NOMO-1 treated with dmso at 0.1 percent for 144 hours (cell line): Measurements from ENCODE around the gene FNDC3B.

Source experiments
- DNase-seq: peaks from one replicate; lab custom pipeline; 2025; ENCODE audit not compliant: unreplicated experiment; lab: John Stamatoyannopoulos, UW

Gene FNDC3B

DNA sequence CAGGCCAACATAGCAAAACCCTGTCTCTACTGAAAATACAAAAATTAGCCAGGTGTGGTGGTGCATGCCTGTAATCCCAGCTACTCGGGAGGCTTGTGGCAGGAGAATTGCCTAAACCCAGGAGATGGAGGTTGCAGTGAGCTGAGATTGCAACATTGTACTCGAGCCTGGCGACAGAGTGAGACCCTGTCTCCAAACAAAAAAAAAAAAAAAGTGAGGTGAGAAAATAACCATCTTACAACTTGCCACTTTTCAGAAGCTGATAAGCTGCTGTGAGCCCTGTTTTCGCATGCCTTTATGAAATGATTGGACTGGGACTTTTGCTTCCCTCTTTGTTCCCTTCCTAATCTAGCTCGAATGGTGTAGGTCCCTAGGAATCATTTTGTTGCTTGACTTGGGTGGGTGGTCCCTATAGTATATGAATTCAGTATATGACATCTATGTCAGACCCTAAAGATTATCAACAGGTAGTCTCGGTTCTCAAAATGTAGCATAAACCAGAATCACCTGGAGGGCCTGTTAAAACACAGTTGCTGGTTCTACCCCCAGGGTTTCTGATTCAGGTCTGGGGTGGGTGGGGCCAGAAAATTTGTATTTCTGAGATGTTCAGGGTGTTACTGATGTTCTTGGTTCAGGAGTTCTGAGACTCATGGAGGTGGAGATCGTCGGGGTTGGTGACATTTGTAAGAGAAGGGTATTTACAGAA is 107.9 kb downstream of the FNDC3B start:
- DNase-seq, result no peak

DNA sequence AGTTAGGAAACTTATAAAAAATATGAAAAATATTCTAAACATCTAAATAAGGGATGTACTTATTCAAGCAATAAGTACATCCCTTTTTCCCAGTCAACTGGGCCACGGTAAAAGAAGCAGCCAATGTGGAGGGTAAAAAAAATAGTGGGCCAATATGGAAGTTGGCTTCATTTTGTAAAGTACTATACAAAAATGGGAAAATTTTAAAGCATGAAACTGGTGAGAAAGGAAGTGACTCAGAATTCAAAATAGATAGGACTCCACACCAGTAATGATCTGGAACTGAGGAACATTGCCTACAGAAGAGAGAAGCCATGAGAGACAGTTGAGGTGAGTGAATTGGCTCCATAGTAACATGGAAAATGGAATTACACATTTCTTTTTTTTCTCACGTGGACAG is 108.9 kb downstream of the FNDC3B start:
- no peak for DNase-seq

DNA sequence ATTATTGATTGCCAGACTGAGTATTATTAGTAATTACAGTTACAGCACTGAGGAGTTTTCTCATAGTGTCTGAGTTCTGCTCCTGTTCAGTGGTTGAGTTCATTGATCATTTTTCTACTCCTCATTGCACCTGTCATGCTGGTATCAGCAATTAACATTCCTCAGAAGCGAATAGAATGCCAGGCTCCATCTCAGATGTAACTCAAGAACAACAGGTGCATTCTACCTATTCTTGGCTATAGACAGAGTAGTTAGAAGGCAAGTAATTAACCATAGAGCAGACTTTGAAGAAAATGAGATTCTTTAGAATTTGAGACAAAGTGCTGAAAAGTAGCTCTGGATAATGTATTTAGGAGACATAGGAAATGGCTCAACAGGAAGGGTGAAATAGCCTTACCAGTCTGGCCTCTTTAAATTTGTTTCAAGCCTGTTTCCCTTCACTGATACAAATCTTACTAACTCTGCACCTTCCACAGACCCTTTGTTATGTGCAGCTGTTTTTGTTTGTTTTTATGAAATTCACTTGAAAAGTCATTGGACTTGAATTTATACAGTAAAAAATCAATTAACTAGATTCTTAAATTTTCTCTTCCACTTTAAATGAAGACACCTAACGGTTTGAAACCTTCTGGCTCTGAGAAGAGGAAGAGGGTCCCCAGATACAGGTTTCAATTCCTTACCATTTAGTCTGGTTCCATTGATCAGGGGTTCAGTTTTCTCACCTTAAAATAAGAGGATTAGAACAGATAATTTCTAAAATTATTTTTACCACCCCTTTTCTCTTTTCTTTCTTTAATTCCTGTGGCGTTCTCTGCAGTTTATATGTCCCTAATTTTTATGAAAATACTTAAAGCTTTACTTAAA is 109.6 kb downstream of the FNDC3B start:
- DNase-seq, result no peak

DNA sequence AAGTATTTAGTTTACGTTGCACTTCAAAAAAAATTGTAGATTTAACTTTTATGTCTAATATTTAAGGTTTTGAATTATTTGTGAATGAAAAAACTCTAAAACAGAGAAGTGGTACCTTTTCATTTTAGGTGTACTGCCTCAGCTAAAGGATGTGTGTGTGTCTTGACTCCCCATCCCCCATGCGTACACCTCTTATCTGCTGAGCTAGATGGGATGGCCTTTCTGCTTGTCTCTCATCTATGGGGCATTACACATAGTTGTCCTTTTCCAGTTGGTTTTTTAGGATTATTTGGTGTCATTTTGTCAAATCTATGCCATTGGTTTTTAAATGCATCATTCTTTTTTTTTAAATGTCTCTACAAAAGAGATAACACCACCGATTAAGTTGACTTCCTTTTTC is 110.9 kb downstream of the FNDC3B start:
- DNase-seq, result no peak

DNA sequence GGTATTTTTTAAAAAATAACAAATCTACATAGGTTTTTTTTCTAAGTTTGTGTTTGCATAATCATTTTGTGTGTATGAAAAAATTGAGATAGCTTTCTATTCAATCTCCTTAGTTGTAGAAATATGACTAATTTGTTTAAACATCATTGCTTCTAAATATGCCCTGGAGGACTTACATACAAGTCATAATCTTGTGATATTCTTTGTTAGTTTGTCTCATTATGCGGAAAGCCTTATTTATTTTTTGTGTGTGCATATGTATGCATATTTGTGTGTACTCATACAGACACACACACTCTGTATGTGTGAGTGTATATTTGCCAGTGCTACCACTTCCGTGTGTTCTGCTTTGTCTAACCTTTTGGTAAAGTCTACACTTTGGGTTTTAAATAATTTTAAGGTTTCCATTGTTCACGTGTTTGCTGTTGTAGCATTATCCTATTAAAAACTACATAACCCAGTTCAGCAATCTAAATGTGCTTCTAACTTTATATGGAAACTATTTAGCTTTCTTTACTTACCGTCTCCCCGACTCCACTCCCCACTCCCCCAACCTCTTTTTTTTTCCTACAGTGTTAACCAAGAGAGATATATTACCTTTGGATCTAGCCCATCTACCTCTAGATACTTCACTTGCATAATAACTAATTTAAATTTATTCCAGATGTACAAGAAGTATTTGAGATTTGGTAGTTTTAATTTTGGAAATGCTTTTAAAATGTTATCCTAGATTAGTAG is 111.7 kb downstream of the FNDC3B start:
- no peak for DNase-seq

DNA sequence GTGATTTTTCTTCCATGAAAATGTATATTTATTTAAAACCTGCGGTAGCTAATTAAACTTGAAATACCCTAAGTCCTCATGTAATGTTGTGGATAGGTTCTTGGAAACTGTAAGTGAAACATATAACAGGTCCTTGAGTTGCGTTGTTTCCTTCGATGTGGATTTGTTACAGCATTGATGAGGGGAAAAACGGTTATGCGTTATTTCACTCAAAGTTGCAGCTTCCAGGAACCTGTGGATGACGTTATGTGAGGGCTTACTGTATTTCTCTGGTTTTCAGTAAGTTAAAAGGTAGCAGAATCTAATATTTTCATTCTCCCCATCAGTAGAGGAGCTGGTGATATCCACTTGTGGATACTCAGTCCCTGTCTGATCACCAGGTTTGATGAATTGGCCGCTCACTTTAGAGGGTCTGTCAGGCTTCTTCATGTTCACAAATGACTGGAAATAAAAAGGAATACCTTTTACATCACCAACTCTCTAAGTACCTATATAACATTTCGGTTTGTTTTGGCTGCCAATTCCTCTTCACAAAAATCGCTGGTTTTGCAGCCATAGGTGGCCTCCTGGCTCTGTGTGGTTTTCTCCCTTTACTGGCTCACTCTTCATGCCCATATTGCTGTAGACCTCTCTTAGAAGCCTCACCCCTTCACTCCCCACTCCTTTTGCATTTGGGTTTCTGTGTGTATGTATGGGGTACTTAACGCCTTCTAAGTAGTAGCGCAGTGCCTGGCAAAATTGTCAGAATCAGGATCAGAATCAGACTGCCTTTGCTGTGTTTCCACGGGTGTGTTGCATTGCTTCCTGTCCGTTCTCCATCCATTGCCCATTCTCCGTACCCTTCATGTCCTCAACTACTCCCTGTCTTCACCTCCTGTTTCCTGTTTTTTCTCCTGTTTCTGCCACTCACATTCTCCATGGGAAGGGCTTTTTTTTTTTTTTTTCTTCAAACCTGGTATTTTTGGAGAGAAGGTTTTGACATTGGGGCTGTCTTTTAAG is 112.6 kb downstream of the FNDC3B start:
- DNase-seq, result no peak

DNA sequence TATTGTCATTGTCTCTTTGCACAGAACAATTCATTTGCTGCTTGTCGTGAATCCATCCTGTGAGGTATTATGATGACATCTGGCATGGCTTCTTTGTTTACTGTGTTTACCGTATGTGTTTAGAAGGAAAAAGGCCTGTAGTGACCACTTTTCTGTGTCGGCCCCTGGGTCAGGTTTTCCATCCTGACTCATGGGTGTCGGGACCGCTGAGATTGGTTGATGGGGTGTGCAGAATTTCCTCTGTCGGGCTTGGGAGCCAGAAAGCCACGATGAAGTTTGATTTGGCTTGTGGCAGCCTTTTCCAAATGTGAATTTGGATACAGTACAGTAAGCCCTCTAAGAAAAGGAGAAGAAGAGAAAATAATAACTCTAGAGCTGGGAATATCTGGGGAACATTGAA is 113.5 kb downstream of the FNDC3B start:
- DNase-seq, result no peak

DNA sequence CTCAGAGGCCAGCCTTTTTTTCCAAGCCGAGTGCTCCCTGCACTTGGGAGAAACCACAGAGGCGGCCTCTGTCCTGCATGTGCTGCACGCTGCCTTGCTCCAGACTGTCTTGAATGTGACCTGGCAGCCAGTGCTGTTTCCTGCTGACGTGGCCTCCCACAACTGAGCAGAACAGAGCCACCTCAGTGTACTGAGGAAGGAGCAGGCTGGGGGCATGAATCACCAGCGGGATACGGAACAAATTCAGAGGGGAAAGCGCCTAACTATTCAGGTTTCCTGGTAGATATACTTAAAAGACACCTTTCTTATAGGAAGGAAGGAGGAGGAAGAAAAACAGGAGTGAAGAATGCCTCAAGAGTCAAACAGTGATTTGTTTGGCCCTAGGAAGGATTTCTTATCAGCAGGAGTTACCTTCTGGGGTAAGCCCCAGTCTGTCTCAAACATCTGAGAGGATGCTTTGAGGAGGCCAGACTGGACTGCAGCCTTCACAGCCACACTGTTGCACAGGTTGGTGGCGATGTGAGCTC is 114.0 kb downstream of the FNDC3B start:
- peak; percentile 38 for DNase-seq

DNA sequence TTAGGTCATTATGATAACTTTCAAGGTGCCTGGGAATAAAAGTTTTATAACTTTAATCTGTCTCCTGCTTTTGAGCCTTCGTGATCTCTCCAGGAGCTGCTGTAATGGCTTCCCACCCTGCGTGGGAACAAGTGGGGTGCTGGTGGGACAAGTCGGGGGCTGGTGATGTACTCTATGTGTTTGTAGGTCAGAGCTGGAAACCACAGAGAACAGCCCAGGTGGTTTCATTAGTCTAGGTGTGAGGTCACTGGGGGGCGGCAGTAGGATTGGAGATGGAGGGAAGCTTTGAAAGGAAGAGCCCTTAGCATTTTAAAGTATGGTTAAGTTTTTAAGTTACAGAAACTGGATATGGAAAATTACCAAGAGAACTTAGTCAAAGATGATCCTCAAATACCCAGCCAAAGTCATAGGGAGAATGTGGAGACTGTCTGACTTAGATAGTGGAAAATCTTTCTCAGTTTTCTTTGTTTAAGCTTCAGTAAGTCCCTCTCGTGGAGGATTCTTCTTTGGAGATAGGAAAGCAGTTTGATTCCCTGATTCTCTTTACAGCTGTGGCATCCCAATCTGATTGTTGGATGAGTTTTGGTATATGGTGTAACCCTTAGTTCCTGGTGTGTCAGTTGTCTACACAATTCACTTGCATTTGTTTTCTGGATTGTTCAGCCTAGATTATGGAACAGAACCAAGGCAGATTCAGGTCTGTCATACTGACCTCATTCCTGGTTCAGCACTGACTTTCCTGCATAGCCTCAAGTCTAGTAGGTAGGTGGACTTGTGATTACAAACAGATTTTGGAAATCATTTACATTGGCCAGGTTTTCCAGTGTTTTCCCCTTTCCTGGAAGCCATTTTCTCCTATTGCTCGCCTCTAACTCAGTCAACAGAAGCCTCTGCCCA is 115.6 kb downstream of the FNDC3B start:
- DNase-seq, result no peak

DNA sequence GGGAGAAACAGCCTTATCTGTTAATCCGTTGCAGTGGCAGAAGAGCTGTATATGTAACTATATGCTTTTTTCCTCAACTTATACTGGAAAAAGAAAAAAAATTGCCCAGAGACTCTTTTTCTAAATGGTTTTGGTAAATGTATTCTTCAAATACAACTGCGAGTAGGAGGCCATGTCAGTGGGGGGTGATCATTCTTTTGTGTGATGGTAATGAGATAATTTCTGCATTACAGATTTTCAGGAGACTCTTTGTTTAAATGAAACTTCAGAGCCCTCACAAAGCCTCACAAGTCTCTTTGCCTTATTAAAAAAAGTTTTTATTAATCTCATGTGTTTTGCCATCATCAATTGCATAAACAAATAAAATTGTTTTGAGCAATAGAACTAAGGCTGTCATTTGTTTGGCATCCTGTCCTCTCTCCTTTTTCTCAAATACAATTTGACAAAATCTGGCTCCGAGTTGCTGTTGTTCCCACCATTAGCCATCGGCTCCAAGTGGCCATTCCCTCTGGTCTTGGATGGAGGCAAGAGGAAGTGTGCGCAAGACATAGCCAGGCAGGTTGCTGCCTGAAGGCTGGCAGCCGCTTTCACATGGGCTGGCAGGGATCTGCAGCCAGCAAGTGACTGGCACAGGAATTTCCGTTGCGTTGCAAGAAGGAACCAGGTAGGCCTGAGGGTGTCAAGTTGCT is 116.7 kb downstream of the FNDC3B start:
- DNase-seq, result no peak

DNA sequence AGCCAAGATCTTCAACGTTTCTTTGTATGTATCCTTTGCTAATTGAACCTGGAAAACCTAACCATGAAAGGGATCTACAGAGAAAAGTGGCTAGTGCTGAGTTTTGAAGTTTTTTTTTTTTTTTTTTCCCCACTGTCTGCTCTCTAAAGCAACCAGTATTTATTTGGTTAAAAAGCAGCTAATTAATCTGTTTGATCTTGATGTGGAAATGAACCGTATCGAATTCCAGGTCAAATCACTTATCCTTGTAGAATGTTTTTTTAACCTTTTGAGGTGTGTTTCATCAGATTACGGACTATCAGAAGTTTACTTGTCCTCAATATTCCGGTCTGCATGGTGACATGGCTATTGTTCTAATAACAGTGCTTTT is 117.2 kb downstream of the FNDC3B start:
- DNase-seq, result no peak

DNA sequence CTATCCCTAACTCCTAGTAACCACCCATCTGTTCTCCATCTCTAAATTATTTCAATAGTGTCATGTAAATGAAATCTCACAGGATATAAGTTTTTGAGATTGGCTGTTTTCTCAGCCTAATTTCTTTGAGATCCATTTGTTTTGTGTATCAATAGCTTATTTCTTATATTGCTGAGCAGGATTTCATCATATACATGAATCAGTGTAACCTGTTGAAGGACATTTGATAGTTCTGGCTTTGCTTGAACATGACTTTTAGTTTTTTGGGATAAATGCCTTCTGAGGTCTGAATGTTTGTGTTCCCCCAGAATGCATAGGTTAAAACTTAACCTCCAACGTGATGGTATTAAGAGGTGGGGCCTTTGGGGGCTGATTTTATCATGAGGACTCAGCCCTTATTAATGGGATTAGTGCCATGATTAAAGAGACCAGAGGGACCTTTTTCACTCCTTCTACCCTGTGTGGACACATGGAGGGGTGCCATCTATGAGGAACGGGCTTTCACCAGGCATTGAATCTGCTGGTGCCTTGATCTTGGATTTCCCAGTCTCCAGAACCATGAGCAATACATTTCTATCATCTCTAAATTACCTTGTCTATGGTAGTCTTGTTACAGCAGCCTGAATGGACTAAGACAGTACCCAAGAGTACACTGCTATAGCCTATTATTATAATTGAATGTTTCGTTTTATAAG is 118.3 kb downstream of the FNDC3B start:
- no peak for DNase-seq

DNA sequence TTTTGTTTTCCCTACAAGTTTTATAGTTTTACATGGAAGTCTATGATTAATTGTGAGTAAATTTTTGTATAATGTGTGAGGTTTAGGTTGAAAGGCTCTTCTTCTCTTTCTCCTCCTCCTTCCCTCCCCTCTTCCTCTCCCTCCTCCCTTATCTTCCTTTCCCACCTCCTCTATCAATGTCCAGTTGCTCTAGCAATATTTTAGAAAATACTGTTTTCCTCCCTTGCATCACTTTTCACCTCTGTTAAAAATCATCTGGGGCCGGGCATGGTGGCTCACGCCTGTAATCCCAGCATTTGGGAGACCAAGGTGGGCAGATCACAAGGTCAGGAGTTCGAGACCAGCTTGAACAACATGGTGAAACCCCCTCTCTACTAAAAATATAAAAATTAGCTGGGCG is 119.4 kb downstream of the FNDC3B start:
- DNase-seq, result no peak

DNA sequence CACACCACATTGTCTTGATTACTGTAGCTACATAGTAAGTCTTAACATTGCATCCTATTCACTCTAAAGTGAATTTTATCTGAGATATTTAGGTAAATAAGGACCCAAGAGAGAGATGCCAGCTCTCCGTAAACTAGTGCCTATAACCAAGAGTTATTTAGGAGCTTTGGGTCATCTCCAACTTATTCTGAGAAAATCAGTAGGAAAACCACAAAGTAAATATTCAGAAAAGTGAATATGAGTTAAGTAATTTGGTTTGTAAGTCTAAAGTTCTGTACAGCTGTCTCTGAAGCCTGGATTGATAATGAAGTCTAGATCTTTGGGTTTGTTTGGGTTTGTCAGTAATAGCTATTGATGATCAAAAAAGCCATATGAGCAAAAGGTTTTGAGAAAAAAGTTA is 120.0 kb downstream of the FNDC3B start:
- no peak for DNase-seq

DNA sequence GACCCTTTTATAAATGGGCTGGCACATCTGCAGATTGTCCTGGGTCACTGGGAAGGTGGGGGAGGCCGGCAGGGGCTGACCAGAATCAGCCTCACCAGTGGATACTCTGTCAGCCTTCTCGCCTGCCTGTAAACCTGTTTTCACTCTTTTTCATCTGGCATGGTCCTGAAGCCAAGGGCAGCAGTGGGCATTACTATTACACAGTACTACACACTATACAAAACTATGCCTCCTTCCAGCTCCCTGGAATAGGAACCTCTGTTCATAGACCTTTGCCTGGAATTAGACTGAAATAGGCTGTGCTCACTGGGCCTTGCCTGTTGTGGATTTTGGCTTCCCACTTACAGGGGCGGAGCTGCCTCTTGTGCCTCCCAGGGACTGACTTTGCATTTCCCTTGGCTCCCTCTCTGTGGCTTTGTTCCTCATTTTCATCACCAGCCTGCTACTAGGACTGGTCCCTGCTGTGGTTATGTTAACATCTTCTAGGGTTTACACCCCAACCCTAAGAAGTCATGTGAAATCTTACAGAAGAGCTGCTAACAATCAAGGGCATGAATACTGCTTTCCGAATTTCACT is 120.7 kb downstream of the FNDC3B start:
- peak; percentile 67 for DNase-seq

DNA sequence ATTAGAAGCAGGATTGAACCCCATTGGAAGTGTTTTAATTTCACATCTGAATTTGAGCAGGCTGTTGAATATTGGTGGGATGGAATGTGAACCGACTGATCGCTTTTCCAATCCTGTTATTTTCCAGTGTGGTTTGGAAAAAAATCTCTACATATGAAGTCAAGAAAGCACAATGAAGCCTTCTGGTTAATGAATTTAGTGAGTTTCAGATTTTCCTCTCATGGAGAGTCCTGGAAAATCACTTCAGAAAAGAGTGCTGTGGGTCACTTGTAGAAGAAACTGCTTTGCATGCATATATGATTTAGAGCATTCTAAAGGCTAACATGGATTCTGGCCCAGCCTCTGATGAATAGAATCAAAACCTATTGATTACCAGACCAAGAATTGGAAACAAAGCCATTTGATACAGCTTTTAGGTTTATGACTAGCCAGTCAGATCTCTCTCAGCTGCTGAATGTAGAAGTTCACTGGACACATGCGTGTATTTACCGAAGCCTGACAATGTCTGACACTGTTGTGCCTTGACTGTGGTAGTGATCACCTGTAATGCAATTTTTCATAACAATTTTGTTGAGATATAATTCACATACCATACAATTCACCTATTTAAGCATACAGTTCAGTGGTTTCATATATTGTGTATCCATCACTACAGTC is 121.9 kb downstream of the FNDC3B start:
- DNase-seq, result no peak

DNA sequence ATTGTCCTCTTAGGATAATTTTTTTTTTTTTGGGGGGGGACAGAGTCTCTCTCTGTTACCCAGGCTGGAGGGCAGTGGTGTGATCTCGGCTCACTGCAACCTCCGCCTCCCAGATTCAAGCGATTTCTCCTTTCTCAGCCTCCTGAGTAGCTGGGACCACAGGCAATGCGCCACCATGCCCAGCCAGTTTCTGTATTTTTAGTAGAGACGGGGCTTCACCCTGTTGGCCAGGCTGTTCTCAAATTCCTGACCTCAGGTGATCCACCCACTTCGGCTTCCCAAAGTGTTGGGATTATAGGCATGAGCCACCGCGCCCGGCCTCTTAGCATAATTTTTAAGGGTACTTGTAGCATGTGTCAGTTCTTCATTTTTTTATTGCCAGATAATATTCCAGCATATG is 122.6 kb downstream of the FNDC3B start:
- no peak for DNase-seq
